ENCODE measurements around the gene ABHD12B.

DNA sequence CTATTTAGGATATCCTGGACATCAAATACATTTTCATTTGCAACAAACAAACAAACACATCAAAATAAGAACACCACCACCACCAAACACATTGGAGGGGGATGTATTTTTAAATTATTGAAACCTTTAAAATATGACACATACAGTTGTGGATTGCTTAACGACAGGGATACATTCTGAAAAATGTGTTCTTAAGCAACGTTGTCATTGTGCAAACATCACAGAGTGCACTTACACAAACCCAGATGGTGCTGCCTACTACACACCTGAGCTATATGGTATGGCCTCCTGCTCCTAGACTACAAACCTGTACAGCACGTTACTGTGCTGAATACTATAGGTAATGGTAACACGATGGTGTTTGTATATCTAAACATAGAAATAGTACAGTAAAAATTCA is 53.0 kb downstream of the ABHD12B start:
- TF ChIP-seq GATA2 (IDR thresholded peaks at IDR 0.05; ENCODE audit: low read depth, low read length) (no peak), GATA3 (IDR thresholded peaks at IDR 0.05; ENCODE audit: low read depth, low read length) (no peak)
